AG09319 (cell line): ENCODE measurements around the gene CYSRT1.

Source experiments
- DNase-seq: peaks from one replicate; pipeline ENCODE4 v3.0.0-alpha.2; 2010; ENCODE audit warnings: low read depth; ENCODE audit errors: extremely low read depth
- TF ChIP-seq, protein P1 (sequence below): IDR thresholded peaks from 2 replicates; pipeline ENCODE4 v1.5.1; 2011; ENCODE audit warnings: low read depth, mild to moderate bottlenecking, inconsistent platforms, low read length, moderate library complexity

The CYSRT1 gene, protein sequence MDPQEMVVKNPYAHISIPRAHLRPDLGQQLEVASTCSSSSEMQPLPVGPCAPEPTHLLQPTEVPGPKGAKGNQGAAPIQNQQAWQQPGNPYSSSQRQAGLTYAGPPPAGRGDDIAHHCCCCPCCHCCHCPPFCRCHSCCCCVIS

DNA sequence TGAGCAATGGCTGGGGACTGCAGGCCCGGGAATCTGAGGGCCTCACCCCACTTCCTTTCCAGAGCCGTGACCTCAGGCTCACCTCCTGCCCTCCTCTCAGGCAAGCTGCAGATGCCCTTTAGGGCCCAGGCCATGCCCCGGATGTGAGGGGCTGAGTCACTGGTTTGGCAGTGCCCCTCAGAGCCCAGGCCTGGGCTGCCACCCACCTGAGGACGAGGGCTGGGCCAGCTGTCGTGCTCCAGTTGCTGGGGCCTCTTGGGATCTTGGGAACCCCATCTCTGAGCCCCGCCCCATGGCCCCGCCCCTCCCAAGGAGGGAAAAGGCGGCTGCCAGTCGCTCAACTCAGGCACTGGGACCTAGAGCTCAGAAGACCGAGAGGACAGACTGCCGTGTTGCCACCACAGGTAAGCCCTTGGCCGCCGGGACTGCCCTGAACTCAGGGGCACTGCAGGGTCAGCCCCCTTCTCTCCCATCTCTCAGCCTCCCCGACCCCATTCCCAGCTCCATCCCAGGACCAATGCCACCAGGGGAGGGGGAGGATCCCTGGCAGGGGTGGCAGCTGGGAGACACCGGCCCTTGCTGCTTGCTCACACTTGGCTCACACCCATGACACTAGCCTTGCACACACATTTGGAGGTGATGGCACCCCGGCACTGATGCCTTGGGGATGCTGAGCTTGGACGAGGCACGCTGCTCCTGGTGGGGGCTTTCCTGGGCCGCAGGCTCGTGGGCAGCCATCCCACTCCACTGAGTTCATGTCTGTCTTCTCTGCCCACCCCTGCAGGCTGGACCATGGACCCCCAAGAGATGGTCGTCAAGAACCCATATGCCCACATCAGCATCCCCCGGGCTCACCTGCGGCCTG, at the start of gene CYSRT1:
TSS of gene CYSRT1 (plus strand) at position 345 of the 865 bp plus-strand sequence. CDS start at position 793, 448 bp downstream.
- no peak for DNase-seq
- TF ChIP-seq, protein P1, sequence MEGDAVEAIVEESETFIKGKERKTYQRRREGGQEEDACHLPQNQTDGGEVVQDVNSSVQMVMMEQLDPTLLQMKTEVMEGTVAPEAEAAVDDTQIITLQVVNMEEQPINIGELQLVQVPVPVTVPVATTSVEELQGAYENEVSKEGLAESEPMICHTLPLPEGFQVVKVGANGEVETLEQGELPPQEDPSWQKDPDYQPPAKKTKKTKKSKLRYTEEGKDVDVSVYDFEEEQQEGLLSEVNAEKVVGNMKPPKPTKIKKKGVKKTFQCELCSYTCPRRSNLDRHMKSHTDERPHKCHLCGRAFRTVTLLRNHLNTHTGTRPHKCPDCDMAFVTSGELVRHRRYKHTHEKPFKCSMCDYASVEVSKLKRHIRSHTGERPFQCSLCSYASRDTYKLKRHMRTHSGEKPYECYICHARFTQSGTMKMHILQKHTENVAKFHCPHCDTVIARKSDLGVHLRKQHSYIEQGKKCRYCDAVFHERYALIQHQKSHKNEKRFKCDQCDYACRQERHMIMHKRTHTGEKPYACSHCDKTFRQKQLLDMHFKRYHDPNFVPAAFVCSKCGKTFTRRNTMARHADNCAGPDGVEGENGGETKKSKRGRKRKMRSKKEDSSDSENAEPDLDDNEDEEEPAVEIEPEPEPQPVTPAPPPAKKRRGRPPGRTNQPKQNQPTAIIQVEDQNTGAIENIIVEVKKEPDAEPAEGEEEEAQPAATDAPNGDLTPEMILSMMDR = no peak

DNA sequence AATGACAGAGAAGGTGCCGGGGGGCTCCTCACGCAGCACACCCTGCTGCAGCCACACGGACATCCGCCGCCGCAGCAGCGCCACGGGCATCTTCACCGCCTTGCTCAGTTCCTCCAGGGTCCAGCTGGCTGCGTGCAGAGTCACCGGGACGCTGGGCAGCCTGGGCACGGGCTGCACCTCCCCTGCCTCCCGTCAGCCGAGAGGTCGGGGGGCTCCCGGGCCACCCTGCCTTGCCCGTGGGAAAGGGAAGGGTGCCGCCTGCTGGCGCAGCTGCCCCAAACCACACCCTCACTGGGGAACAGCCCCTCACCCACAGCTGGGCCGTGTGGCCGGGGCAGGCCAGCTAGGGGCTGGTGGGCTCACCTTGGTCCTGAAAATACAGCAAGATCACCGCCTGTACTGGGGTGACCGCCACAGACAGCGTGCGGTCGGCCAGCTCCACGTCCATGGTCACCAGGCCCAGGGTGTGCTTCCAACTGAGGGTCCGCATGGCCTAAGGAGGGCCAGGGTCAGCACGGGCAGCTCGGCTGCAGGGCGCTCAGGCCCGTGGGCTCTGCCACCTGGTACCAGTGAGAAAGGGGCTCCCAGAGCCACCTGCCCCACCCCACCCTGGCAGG, 49.5 kb upstream of the CYSRT1 start:
- TF ChIP-seq, protein P1 = no peak; the same call in none of the 2 replicates
- no peak for DNase-seq

DNA sequence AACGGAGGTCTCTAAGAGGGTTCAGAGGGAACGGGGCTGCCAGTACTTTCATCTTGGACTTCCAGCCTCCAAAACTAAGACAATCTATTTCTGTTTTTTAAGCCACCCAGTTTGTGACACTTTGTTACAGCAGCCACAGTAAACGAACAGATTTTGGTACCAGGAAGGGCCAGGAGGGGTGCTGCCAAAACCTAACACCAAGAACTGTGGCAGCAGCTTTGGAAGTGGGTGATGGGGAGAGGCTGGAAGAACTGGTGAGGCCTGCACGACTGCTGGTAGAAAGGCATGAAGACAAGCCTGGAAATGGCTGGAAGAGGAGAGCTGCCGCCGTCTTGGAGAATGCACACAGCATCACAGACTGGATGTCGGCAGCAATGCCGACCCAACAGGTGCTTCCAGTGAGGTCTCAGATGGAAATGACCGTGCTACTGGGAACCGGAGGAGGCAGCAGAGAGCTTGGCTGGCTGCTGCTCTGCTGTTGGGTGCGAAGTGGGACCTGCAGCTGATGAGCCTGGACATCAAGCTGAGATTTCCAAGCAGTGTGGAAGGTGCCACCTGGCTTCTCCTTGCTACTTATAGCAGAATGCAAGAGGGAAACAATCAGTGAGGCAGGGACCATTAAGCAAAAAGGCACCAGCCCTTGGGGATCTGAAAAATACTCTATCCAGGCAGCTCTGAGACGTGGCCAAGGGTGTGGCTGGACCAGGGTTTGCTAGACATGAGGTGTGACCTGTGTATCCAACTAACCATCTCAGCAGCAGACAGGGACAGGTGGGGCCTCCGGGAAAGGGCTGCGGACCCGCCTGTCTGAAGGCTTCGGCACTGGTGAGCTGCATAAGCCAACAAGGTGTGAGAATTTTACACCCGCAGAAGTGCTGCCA, 48.4 kb upstream of the CYSRT1 start:
- DNase-seq = no peak
- TF ChIP-seq, protein P1 = peak; percentile 46

DNA sequence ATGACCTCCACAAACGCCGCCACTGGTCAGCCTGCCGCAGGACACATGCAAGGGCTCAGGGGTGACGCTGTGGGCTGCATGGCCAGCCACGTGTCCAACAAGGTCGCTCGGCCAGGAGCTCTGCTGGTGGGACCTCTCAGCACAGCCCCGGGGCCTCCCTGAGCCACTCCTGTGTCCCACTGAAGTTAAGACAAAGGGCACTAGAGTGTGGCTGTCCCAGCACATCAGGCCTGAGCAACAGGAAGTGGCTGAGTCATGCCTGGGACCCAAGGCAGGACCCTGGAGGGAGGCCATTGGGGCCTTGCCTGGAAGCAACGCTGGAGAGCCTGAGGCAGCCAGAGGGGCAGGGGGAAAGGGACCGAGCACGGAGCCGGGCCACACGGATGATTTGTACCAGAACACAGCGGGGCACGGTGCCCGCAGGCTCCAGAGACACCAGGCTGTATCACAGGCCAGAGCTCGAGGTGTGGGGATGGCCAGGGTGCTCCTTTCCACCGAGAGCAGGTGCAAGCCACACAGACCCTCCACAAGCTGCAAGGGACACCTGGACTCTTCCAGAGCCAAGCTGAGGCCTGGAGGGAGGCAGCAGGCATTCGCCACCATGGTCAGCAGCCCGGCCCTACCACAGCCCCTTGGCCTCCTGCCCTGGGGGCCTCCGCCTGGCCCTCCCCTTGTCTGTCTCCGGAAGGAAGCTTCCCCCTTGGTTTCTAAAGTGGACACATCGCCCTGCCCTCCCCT, 46.6 kb upstream of the CYSRT1 start:
- no peak for DNase-seq
- TF ChIP-seq, protein P1 = no peak

DNA sequence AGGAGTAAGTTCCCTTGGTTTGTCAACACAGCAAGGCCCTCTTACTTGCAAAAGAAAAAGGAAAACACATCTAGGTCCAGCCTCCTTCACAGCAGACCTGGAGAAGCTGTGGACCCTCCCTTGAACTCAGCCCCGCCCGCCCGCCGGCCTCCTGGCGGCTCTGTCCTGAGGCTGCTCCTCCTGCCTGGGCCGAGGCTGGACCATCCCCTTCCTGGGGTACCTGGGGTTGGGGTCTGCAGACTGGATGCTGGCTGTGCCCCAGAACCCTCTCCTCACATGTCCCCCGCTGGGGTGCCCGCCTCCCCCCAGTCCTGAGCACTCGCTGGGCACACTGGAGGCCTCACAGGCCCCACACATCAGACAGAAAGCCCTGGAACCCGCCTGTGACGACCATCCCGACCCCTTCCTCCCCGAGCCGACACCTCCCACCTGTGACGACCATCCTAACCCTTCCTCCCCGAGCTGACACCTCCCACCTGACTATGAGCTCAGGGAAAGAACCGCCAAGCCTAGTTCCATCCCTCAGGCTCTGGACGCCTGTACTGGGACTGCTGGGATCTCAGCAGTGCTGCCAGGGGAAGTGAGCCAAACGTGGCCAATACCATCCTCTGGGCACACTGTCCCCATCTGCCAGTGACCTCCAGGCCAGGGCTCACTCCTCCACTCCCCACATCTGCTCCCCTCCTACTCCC, 45.9 kb upstream of the CYSRT1 start:
- TF ChIP-seq, protein P1 = no peak
- DNase-seq = no peak

DNA sequence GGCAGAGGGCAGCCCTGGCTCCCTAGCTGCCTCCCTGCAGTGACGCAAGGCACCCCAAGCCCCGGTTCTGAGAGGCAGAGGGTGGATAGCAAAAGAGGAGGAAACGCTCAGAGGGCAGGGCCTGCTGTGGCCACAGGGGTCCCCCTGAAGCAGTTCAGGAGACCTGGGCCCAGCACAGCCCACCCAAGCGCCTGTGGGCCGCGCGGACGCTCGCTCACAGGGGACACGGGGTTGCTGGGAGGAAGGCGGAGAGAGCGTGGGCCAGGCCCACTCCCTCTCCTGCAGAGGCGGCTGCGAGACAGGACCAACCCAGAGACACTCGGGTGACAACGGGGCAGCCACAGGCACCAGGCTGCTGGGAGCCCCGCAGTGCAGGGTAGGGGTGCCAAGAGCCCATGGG, 45.2 kb upstream of the CYSRT1 start:
- no peak for DNase-seq
- TF ChIP-seq, protein P1 = no peak
